Gastrocnemius medialis (tissue), 4 donors: ENCODE measurements around the gene ST8SIA2. TPM values are rescaled to one million over a fixed set of nuclear protein-coding genes. Genes with fewer than 3 reads are reported as not detected.

ENCODE experiments used
- ATAC-seq, 2 donors: fragments of 150-250 bp; one replicate each; pipeline ENCODE4 v1.9.1; 2016
- DNase-seq, 2 donors: peaks; one replicate each; pipeline ENCODE4 v3.0.0-alpha.2; 2019
- H3K27ac ChIP-seq, 4 donors: fragments of 200-600 bp; sonication (generic); 1 replicate in 1 of 4; 2 replicates in 3 of 4; pipeline ENCODE4 v1.5.1; 2016 to 2018; ENCODE audit warnings: mild to moderate bottlenecking in 2 of 4, moderate library complexity in 1 of 4
- H3K27me3 ChIP-seq, 3 donors: fragments of 200-600 bp; sonication (generic) in 2 of 3; 1 replicate in 1 of 3; 2 replicates in 2 of 3; pipeline versions ENCODE4 v1.5.1 to v1.6.0; 2016 to 2019; ENCODE audit warnings: mild to moderate bottlenecking in 1 of 3, moderate library complexity in 1 of 3
- H3K36me3 ChIP-seq, 2 donors: fragments of 200-600 bp; sonication (generic) in 1 of 2; one replicate each; pipeline ENCODE4 v1.5.1; 2017 to 2018
- H3K4me1 ChIP-seq, 2 donors: fragments of 200-600 bp; sonication (generic) in 1 of 2; one replicate each; pipeline ENCODE4 v1.5.1; 2016 to 2017; ENCODE audit warnings: mild to moderate bottlenecking in 2 of 2
- H3K4me3 ChIP-seq, 4 donors: fragments of 200-600 bp; sonication (generic) in 3 of 4; 1 replicate in 1 of 4; 2 replicates in 3 of 4; pipeline ENCODE4 v1.5.1; 2016 to 2019; ENCODE audit warnings: mild to moderate bottlenecking in 2 of 4
- H3K9me3 ChIP-seq, 3 donors: fragments of 200-600 bp; sonication (generic) in 2 of 3; 1 replicate in 1 of 3; 2 replicates in 2 of 3; pipeline ENCODE4 v1.5.1; 2016 to 2019
- POLR2A ChIP-seq, 2 donors: fragments of 450-650 bp; IDR thresholded peaks; one replicate each; pipeline ENCODE4 v1.6.1; 2017; ENCODE audit warnings: antibody characterized with exemption in 2 of 2, mild to moderate bottlenecking in 2 of 2, moderate library complexity in 2 of 2
- in situ Hi-C, 4 donors: fragments of 200-750 bp; cut with MboI; loops; one replicate each; pipeline versions ENCODE4 v1.15.0 to v1.8.0; 2017; ENCODE audit warnings: low sequenced_read_pairs in 4 of 4
- intact Hi-C: fragments of 100-400 bp; cut with DNase I; formaldehyde crosslinking; loops from one replicate; pipeline ENCODE4 v1.15.1; 2023; ENCODE audit warnings: low total_unique reads
- total RNA-seq, 4 donors: library from RNA; depleted of rRNA; stranded (reverse); fragments of >200 nt; gene quantifications; one replicate each; pipeline versions ENCODE4 v1.1.0 to v1.2.3, GENCODE V29; 2016
- TF ChIP-seq, protein P1 (sequence below), 5 experiments: fragments of 450-650 bp in 3 of 5; fragments of 200-600 bp in 2 of 5; sonication (generic) in 2 of 5; IDR thresholded peaks in 4 of 5; conservative IDR thresholded peaks in 1 of 5; 1 replicate in 4 of 5; 2 replicates in 1 of 5; pipeline ENCODE4 v1.5.1; 2016 to 2019; ENCODE audit warnings: antibody characterized with exemption in 5 of 5, mild to moderate bottlenecking in 3 of 5, moderate library complexity in 3 of 5

ST8SIA2 gene
- total RNA-seq, 4 donors from 2014 or later, result not detected

DNA sequence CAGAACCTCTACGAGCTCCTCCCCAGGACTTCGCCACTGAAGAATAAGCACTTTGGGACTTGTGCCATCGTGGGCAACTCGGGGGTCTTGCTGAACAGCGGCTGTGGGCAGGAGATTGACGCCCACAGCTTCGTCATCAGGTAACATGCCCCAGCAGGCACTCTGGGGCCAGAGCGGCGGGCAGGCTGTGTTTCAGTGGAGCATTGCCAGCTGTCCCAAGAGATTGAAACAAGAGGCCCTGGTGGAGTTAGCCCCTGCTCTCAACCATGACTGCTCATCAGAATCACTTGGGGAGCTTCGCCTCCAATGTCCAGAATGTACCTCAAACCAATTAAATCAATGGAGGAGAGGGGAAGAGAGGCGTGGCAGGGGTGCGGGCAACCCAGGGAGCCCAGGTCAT, 44.8 kb downstream of the ST8SIA2 start:
- Histone ChIP-seq H3K27me3 (no peaks in the 10 kb centered on the region), H3K9me3 (no peaks in the 10 kb centered on the region), H3K4me3 (no peak overlapping the region), H3K36me3 (no peaks in the 10 kb centered on the region), H3K27ac (no peak overlapping the region), H3K4me1 (peaks cover 0 to 5% of the 10 kb centered on the region in 2 donors)
- TF ChIP-seq, protein P1, sequence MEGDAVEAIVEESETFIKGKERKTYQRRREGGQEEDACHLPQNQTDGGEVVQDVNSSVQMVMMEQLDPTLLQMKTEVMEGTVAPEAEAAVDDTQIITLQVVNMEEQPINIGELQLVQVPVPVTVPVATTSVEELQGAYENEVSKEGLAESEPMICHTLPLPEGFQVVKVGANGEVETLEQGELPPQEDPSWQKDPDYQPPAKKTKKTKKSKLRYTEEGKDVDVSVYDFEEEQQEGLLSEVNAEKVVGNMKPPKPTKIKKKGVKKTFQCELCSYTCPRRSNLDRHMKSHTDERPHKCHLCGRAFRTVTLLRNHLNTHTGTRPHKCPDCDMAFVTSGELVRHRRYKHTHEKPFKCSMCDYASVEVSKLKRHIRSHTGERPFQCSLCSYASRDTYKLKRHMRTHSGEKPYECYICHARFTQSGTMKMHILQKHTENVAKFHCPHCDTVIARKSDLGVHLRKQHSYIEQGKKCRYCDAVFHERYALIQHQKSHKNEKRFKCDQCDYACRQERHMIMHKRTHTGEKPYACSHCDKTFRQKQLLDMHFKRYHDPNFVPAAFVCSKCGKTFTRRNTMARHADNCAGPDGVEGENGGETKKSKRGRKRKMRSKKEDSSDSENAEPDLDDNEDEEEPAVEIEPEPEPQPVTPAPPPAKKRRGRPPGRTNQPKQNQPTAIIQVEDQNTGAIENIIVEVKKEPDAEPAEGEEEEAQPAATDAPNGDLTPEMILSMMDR (IDR thresholded peaks at IDR 0.05 in 4 of 5, conservative IDR thresholded peaks at IDR 0.05 in 1 of 5), result no peak
- no peak for ATAC-seq
- intact Hi-C loops, result no loop called here
- in situ Hi-C loops, result no loop called here
- DNase-seq, result no peak

DNA sequence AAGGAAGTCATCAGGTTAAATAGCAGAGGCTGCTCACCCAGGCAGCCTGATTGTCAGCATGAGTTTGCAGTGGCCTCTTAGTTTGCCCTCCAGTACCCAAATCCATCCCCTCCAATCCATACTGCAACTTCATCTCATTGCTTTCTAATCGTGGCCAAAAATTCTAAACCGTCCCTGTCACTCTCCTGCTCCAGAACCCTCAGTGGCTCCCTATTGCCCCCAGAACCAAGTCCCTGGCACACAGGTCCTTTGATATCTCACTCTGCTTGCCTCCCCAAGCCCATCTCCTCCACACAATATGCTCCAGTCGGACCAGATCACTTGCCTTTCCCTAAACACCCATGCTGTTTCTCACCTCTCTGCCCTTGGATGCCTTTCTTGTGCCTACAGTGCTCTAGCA, 49.7 kb downstream of the ST8SIA2 start:
- H3K4me1 ChIP-seq, result peaks cover 0 to 5% of the 10 kb centered on the region in 2 donors
- ATAC-seq, result no peak
- H3K27ac ChIP-seq, result no peak overlapping the region
- H3K27me3 ChIP-seq, result no peaks in the 10 kb centered on the region
- H3K36me3 ChIP-seq, result no peaks in the 10 kb centered on the region
- H3K9me3 ChIP-seq, result no peaks in the 10 kb centered on the region
- in situ Hi-C loops (no loop called here), intact Hi-C loops (no loop called here)
- no peak overlapping the region for H3K4me3 ChIP-seq
- TF ChIP-seq, protein P1 (IDR thresholded peaks at IDR 0.05 in 4 of 5, conservative IDR thresholded peaks at IDR 0.05 in 1 of 5), result no peak
- no peak for TF ChIP-seq POLR2A (IDR thresholded peaks at IDR 0.05)
- DNase-seq, result no peak

DNA sequence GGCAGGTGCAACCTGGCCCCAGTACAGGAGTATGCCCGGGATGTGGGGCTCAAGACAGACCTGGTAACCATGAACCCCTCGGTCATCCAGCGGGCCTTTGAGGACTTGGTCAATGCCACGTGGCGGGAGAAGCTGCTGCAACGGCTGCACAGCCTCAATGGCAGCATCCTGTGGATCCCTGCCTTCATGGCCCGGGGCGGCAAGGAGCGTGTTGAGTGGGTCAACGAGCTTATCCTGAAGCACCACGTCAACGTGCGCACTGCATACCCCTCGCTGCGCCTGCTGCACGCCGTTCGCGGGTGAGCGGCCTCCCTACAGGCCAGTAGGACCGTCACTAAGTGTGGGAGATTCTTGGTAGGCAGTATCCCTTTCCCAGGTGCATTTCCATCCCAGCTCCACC, 51.0 kb downstream of the ST8SIA2 start:
- DNase-seq (no peak), ATAC-seq (no peak)
- H3K4me1 ChIP-seq, result peaks cover 0 to under 1% of the 10 kb centered on the region in 2 donors
- no peak overlapping the region for H3K4me3 ChIP-seq
- intact Hi-C loops, result no loop called here
- no peak overlapping the region for H3K27ac ChIP-seq
- no peaks in the 10 kb centered on the region for H3K27me3 ChIP-seq
- in situ Hi-C loops, result no loop called here
- no peak for TF ChIP-seq POLR2A (IDR thresholded peaks at IDR 0.05)
- TF ChIP-seq, protein P1 (IDR thresholded peaks at IDR 0.05 in 4 of 5, conservative IDR thresholded peaks at IDR 0.05 in 1 of 5), result no peak
- no peaks in the 10 kb centered on the region for H3K36me3 ChIP-seq
- no peaks in the 10 kb centered on the region for H3K9me3 ChIP-seq

DNA sequence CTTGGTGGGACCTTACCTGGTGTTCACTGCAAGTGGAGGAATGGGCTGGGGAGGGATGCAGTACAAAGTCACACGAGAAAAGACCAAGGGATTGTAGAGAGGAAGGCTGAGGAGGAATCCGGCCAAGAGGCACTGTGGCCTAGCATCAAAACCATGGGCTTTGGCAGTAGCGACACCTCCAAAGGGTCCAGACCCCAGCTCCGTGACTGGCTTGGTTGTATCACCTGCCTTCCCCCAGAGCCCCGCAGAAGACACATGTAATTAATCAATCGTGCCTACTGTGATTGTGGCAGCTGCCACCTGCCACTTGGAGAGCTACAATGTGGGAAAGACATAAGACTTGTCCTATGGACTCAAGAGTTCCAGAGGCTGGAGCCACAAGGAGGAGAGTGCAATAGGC, 54.7 kb downstream of the ST8SIA2 start:
- intact Hi-C loops (no loop called here), in situ Hi-C loops (no loop called here)
- Histone ChIP-seq H3K4me1 (no peaks in the 10 kb centered on the region), H3K27me3 (no peaks in the 10 kb centered on the region), H3K9me3 (no peaks in the 10 kb centered on the region), H3K36me3 (no peaks in the 10 kb centered on the region), H3K4me3 (no peak overlapping the region), H3K27ac (no peak overlapping the region)
- no peak for DNase-seq
- ATAC-seq, result no peak
- no peak for TF ChIP-seq POLR2A (IDR thresholded peaks at IDR 0.05)
- TF ChIP-seq, protein P1 (IDR thresholded peaks at IDR 0.05 in 4 of 5, conservative IDR thresholded peaks at IDR 0.05 in 1 of 5), result no peak

DNA sequence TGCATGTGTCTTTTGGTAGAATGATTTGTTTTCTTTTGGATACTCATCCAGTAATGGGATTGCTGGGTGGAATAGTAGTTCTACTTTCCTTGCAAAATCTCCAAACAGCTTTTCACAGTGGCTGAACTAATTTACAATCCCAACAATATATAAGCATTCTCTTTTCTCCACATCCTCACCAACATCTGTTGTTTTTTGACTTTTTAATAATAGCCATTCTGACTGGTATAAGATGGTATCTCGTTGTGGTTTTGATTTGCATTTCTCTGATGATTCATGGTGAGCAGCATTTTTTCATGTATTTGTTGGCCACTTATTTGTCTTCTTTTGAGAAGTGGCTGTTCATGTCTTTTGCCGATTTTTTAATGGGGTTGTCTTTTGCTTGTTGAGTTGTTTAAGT, 55.8 kb downstream of the ST8SIA2 start:
- DNase-seq (no peak), ATAC-seq (no peak)
- in situ Hi-C loops, result no loop called here
- no peak overlapping the region for H3K4me3 ChIP-seq
- H3K36me3 ChIP-seq, result no peaks in the 10 kb centered on the region
- H3K27me3 ChIP-seq, result no peaks in the 10 kb centered on the region
- TF ChIP-seq POLR2A (IDR thresholded peaks at IDR 0.05), result no peak
- TF ChIP-seq, protein P1 (IDR thresholded peaks at IDR 0.05 in 4 of 5, conservative IDR thresholded peaks at IDR 0.05 in 1 of 5), result no peak
- no peak overlapping the region for H3K27ac ChIP-seq
- H3K4me1 ChIP-seq, result no peaks in the 10 kb centered on the region
- H3K9me3 ChIP-seq, result no peaks in the 10 kb centered on the region
- intact Hi-C loops, result no loop called here
